H1 (cell line): ENCODE measurements around the gene VDR. TPM values are rescaled to one million over a fixed set of nuclear protein-coding genes. Genes with fewer than 3 reads are reported as not detected.

Source experiments
- ATF2 ChIP-seq: IDR thresholded peaks from 2 replicates; pipeline ENCODE4 v1.6.1; 2012; ENCODE audit warnings: low read length, inconsistent platforms
- EGR1 ChIP-seq: IDR thresholded peaks from 2 replicates; pipeline ENCODE4 v1.6.1; 2011; ENCODE audit warnings: low read depth, low read length, borderline replicate concordance
- MAFK ChIP-seq: IDR thresholded peaks from 2 replicates; pipeline ENCODE4 v1.6.1; 2012; ENCODE audit warnings: low read depth, mild to moderate bottlenecking, improper control_type of control experiment, low read length
- RFX5 ChIP-seq: IDR thresholded peaks from 2 replicates; pipeline ENCODE4 v1.6.1; 2011; ENCODE audit warnings: low read depth, low read length, improper control_type of control experiment, borderline replicate concordance
- SUZ12 ChIP-seq: fragments of 200-600 bp; sonication (generic); IDR thresholded peaks from 2 replicates; pipeline ENCODE4 v1.6.1; 2012; ENCODE audit warnings: mild to moderate bottlenecking, inconsistent platforms, low read length, moderate library complexity, mixed read lengths
- USF2 ChIP-seq: IDR thresholded peaks from 2 replicates; pipeline ENCODE4 v1.6.1; 2011; ENCODE audit warnings: low read length, improper control_type of control experiment
- polyA plus RNA-seq, 7 experiments: library from polyadenylated mRNA; depleted of rRNA in 3 of 7; stranded (reverse) in 5 of 7; unstranded in 2 of 7; fragments of >200 nt in 5 of 7; fragments of 200-250 nt in 2 of 7; gene quantifications; 1 replicate in 5 of 7; 2 replicates in 1 of 7; 4 replicates in 1 of 7; pipeline versions ENCODE4 v1.2.1 to v1.2.3, GENCODE V29; 2011 to 2013; ENCODE audit warnings: missing spikeins in 2 of 7, mixed read lengths in 2 of 7
- total RNA-seq: library from RNA; stranded (reverse); fragmentation: NEBNext Ultra II Directional; extraction: Animal tissue kit (Norgen Biotek cat#: 25700); gene quantifications from 2 replicates; pipeline ENCODE4 v1.2.1, GENCODE V29; 2021

Gene VDR
- total and polyA plus RNA-seq, 2 of the 8 experiments (the other 6 are each of a cell fraction or from before 2014, with no cell fraction given) = 0.44 to 0.65 TPM

- TF ChIP-seq USF2 (no peak), EGR1 (no peak), SUZ12 (no peak), RFX5 (no peak), MAFK (no peak), ATF2 (no peak)
Measured at GRCh38 chr12:47878293-47878917, 26.4 kb downstream of the VDR start (continued).
